ENCODE measurements around the gene TRPM4. TPM values are rescaled to one million over a fixed set of nuclear protein-coding genes. Genes with fewer than 3 reads are reported as not detected.

TRPM4 gene
- total RNA-seq, 1 donor from 2014 or later = 3.1 TPM

GRCh38 chr19:49110567-49110966 lies 47.0 kb upstream of the TRPM4 start:
- Histone ChIP-seq H3K27ac (no peak overlapping the region), H3F3A (ENCODE audit: low read depth) (peaks cover 61% of the 10 kb centered on the region), H3K27me3 (peaks cover 7% of the 10 kb centered on the region), H3K4me2 (no peak overlapping the region), H2AFZ (replicated peaks) (no peak overlapping the region), H4K20me1 (ENCODE audit: low read depth) (peaks cover 53% of the 10 kb centered on the region), H3K79me2 (ENCODE audit: low read depth) (peaks cover 10% of the 10 kb centered on the region), H3K9ac (no peak overlapping the region), H3K36me3 (no peaks in the 10 kb centered on the region), H3K9me3 (ENCODE audit: low read depth) (no peaks in the 10 kb centered on the region), H3K4me1 (peaks cover 4% of the 10 kb centered on the region), H3K4me3 (no peak overlapping the region)
- TF ChIP-seq EZH2 (IDR thresholded peaks at IDR 0.05) (no peak), EZH2phosphoT487 (IDR thresholded peaks at IDR 0.05) (no peak), CTCF (IDR thresholded peaks at IDR 0.05) (no peak)
- peaks cover 14% of the 10 kb centered on the region for H3K4me1 Mint-ChIP-seq
- peaks cover 10% of the 10 kb centered on the region for H3K27me3 Mint-ChIP-seq (ENCODE audit: insufficient read depth, low read depth)
- H3K27ac Mint-ChIP-seq = no peak overlapping the region
- no peaks in the 10 kb centered on the region for H3K9me3 Mint-ChIP-seq
- H3K36me3 Mint-ChIP-seq = peaks cover 24% of the 10 kb centered on the region
- H3K4me3 Mint-ChIP-seq = no peak overlapping the region
- no peak for DNase-seq (ENCODE audit: low spot score)

GRCh38 chr19:49111218-49111998 lies 46.2 kb upstream of the TRPM4 start:
- no peaks in the 10 kb centered on the region for H3K9me3 ChIP-seq (ENCODE audit: low read depth)
- H3K4me1 ChIP-seq = peaks cover 4% of the 10 kb centered on the region
- H3K36me3 Mint-ChIP-seq = peaks cover 24% of the 10 kb centered on the region
- H3K27me3 Mint-ChIP-seq (ENCODE audit: insufficient read depth, low read depth) = peaks cover 10% of the 10 kb centered on the region
- no peak overlapping the region for H3K4me2 ChIP-seq
- no peak overlapping the region for H3K4me3 Mint-ChIP-seq
- H3K36me3 ChIP-seq = no peaks in the 10 kb centered on the region
- no peak overlapping the region for H3K27ac Mint-ChIP-seq
- H2AFZ ChIP-seq (replicated peaks) = no peak overlapping the region
- DNase-seq (ENCODE audit: low spot score) = no peak
- no peak overlapping the region for H3K27ac ChIP-seq
- no peak overlapping the region for H3K9ac ChIP-seq
- peaks cover 53% of the 10 kb centered on the region for H3F3A ChIP-seq (ENCODE audit: low read depth)
- H4K20me1 ChIP-seq (ENCODE audit: low read depth) = peaks cover 50% of the 10 kb centered on the region
- peaks cover 8% of the 10 kb centered on the region for H3K79me2 ChIP-seq (ENCODE audit: low read depth)
- peaks cover 8% of the 10 kb centered on the region for H3K27me3 ChIP-seq
- no peak for TF ChIP-seq EZH2 (IDR thresholded peaks at IDR 0.05)
- TF ChIP-seq CTCF (IDR thresholded peaks at IDR 0.05) = no peak
- no peak for TF ChIP-seq EZH2phosphoT487 (IDR thresholded peaks at IDR 0.05)
- H3K4me1 Mint-ChIP-seq = peaks cover 14% of the 10 kb centered on the region
- no peaks in the 10 kb centered on the region for H3K9me3 Mint-ChIP-seq
- H3K4me3 ChIP-seq = no peak overlapping the region

GRCh38 chr19:49113762-49114629 lies 43.6 kb upstream of the TRPM4 start, which contains the start of gene LIN7B:
LIN7B (plus strand) TSS chr19:49114370; CDS start chr19:49114405, 35 bp downstream.
- Histone ChIP-seq H3K9me3 (ENCODE audit: low read depth) (no peaks in the 10 kb centered on the region), H3K4me2 (peak within 1 kb of the TSS; percentile 99), H3K9ac (peak within 1 kb of the TSS; percentile 33), H3K27ac (no peak within 1 kb of the TSS), H3K27me3 (peaks cover 8% of the 10 kb centered on the region), H3K36me3 (no peaks in the 10 kb centered on the region), H3F3A (ENCODE audit: low read depth) (peaks cover 40% of the 10 kb centered on the region), H4K20me1 (ENCODE audit: low read depth) (peaks cover 37% of the 10 kb centered on the region), H3K79me2 (ENCODE audit: low read depth) (no peaks in the 10 kb centered on the region), H3K4me1 (peaks cover 4% of the 10 kb centered on the region), H3K4me3 (peak within 1 kb of the TSS; percentile 96), H2AFZ (replicated peaks) (peak within 1 kb of the TSS; percentile 97)
- TF ChIP-seq EZH2phosphoT487 (IDR thresholded peaks at IDR 0.05) (no peak), EZH2 (IDR thresholded peaks at IDR 0.05) (no peak), CTCF (IDR thresholded peaks at IDR 0.05) (peak; percentile 40)
- Mint-ChIP-seq H3K9me3 (no peaks in the 10 kb centered on the region), H3K4me3 (peak within 1 kb of the TSS; percentile 90), H3K36me3 (peaks cover 10% of the 10 kb centered on the region), H3K27me3 (ENCODE audit: insufficient read depth, low read depth) (peaks cover 7% of the 10 kb centered on the region), H3K27ac (no peak within 1 kb of the TSS), H3K4me1 (peaks cover 27% of the 10 kb centered on the region)
- peak; percentile 84 for DNase-seq (ENCODE audit: low spot score)
